Stimulated activated CD4-positive, alpha-beta T cell treated with anti-CD3 and anti-CD28 coated beads, Interleukin-4, amount 100 ng/mL, for 1 hour (primary cell): Measurements from ENCODE around the gene DDX4.
"Not testable (repeated sequence)": the region's sequence is repeated elsewhere in the genome, so short reads cannot be mapped to it uniquely, and the experiment has no call there.

Source experiments
- DNase-seq: peaks from one replicate; pipeline ENCODE4 v3.0.0-alpha.2; 2020

DDX4 gene

GRCh38 chr5:55737793-55738192 is at the start of gene DDX4:
Gene DDX4 (plus strand): TSS chr5:55738061. CDS start chr5:55738964, 903 bp downstream.
- no peak for DNase-seq

GRCh38 chr5:55691265-55692105 is 46.4 kb upstream of the DDX4 start:
- no peak for DNase-seq

- no peak for DNase-seq
These were observed 45.8 kb upstream of the DDX4 start for GRCh38 chr5:55692106-55692417.

DNA sequence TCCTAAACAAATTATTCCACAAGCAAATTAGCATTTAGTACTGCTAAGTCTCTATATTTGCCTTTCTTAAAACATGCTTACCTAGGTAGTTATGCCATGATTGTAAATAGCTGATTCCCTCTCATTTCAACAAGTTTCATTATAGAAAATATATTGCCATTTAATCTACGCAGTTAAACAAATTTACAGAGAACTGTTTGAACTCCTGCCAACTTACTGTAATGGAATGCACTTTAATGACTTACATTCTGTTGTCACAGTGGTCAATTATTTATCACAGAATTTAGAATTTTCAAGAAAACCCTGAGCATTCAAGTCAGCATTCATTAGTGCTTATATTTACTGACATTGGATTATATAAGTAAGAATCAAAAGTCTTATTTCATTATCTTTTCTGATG is 45.4 kb upstream of the DDX4 start:
- DNase-seq = no peak

DNA sequence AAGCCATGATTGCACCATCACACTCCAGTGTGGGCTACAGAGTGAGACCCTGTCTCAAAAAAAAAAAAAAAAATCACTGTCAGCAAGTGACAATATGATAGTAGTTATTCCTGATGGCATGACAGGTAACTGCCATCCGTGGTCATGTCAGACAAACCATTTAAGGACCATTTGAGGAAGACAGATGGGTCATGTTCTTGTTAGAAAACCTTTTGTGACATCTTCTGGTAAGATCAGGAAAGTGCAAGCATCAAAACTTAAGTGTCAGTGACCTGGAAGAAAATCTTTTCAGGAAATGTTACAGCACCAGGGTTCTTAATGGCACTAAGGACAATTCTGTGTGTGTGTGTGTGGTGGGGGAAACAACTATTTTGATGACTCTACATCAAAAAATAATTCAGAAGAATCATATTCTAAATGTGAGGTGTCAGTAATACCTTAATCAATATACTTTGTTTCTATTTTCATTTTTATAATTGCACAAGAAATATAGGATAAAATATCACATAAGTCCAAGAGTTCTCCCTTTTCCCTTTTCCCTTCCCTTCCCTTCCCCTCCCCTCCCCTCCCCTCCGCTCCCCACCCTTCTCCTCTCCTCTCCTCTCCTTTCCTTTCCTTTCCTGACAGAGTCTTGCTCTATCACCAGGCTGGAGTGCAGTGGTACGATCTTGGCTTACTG is 43.6 kb upstream of the DDX4 start:
- DNase-seq = no peak

- DNase-seq = not testable (repeated sequence)
These were observed 41.2 kb upstream of the DDX4 start for GRCh38 chr5:55696704-55697103.

- no peak for DNase-seq
These were observed 38.7 kb upstream of the DDX4 start for GRCh38 chr5:55699041-55699688.

- DNase-seq = no peak
These were observed 37.1 kb upstream of the DDX4 start for GRCh38 chr5:55700745-55701144.

DNA sequence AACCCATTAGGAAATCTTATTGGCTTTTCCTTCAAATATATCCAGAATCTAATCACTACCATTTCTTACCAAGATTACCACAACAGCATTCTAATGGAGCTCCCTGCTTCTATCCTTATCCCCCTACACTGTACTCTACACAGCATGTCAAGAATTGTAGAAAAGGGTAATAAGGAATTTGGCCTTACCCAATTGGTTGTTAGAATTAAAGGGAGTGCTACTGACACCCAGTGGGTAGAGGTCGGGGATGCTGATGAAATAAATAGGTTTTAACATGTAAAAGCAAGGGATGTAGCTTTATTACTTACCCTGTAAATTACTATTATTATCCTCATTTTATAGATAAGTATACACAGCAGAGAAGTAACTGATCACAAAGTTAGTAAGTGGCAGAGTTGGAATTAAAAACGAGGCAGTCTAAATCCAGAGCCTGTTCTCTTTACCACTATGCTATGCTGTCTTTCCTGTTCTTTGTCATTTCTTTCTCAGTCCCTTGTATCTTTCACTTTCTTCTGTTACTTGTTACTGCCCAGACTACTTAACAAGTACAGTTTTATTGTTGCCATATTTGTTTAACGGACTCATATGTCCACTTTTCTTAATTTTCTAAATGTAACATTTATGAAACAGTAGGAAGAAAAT is 36.3 kb upstream of the DDX4 start:
- no peak for DNase-seq

GRCh38 chr5:55702598-55703345 is 35.1 kb upstream of the DDX4 start:
- DNase-seq = no peak

DNA sequence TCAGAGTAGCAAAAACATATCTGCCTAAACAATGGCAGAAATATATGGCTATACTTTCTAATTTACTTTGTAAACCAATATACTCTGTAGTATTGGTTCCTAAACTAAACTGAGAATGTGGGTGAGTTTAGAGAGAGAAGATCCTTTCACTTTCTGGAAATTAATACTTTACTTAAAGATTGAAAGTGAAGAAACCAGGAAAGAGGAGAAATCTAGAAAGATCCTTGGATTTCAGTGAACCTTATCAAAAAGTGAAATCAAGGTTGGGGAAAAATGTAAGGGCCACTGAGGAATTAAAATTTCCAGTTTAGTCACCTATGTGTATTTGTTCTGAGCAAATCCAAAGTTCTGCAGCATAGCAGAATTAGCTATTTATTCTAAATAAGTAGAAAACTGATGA is 31.6 kb upstream of the DDX4 start:
- no peak for DNase-seq

DNA sequence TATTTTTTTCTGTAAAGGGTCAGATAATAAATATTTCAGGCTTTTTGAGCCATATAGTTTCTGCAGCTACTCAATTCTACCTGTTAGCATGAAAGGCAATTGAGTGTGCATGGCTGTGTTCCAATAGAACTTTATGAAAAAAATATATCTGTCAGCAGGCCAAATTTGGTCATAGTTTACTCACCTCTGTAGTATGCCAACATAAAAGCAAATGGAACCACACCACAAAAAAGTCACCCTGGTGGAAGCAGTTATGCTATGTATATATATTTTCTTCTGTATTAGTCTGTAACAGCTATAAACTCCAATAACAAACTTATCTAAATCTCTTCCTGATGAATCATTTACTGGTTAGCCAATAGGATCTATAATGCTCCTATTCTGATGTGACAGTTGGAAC is 29.1 kb upstream of the DDX4 start:
- no peak for DNase-seq

GRCh38 chr5:55711507-55712022 is 26.3 kb upstream of the DDX4 start:
- DNase-seq = no peak

GRCh38 chr5:55712023-55712859 is 25.6 kb upstream of the DDX4 start, which contains the start of gene SLC38A9:
Gene SLC38A9 (minus strand): TSS chr5:55712324. CDS start chr5:55697958, 14,366 bp downstream.
- DNase-seq = peak; percentile 94

GRCh38 chr5:55713871-55714270 is 24.0 kb upstream of the DDX4 start:
- no peak for DNase-seq

DNA sequence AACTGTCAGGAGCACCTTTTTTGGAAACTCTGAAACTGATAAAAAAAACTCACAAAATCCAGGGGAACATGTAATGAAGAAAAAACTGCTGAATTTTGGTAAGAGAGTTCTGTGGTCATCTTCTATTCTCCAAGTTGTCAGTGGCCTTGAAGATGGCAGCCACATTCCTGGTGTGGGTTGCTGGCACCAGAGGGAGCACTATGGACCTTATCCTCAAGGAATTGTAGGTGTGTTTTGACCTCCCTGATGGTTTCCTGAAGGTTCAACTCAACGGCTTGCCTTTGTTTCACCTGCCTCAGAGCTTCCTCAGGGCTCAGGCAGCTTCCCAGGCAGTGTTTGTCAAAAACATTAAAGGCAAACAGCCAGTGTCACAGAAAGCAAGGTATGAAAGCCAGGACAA is 23.5 kb upstream of the DDX4 start:
- no peak for DNase-seq

GRCh38 chr5:55714749-55715148 is 23.1 kb upstream of the DDX4 start:
- DNase-seq = no peak

DNA sequence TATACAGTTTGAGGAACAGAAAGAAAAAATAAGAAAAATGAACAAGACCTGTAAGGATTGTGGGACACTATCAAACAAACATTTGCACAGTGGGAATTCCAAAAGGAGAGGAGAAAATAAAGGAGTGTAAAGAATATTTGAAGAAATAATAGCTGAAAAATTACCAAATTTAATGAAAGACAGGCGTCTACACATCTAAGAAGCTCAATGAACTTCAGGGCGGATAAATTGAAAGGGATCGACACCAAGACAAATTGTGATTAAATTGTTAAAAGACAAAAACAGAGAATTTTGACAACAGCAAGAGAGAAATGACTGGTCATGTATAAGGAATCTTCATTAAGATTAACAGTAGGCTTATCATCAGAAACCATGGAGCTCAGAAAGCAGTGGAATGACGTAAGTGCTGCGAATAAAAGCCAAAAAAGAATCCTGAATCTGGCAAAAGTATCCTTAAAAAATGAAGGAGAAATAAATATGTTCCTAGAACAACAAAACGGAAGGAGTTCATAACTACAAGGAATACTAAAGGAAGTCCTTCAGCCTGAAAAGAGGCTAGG is 22.3 kb upstream of the DDX4 start:
- DNase-seq = no peak

- not testable (repeated sequence) for DNase-seq
These were observed 18.8 kb upstream of the DDX4 start for GRCh38 chr5:55719026-55719425.

DNA sequence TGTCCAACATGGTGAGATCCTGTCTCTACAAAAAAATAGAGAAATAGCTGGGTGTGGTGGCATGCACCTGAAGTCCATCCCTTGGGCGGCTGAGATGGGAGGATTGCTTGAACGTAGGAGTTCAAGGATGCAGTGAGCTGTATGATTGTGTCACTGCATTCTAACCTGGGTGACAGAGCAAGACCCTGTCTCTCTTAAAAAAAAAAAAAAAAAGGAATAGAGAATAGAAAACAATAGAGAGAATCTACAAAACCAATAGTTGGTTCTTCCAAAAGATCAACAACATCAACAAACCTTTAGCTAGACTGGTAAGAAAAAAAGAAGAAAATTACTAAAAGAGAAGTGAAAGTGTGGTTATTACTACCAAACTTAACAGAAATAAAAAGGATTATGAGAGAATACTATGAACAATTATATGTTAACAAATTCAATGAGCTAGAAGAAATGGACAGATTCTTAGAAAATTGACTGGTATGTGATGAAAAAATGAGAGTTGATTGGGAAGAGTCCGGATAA is 17.6 kb upstream of the DDX4 start:
- DNase-seq = no peak

DNA sequence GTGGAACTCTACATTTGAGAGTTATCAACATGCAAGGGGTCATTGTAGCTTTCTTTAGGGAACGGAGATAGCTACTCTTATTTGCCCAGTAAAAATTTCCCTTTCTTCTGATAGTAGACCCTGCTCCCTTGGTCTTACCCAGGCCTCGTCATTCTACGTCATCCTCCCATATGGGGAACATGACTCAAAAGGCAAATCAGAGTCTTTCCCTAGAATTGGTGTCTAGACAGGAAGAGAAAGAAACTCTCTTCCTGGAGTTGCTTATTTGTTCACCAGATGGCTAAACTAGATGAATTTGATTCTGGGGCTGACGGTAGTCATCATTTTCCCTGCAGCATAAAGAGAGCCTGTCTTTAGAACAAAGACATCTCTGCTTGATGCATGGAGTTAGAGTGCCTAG is 13.6 kb upstream of the DDX4 start:
- no peak for DNase-seq
